ENCODE data around the gene DTD2.

DTD2 gene

GRCh38 chr14:31456841-31457664 is at the start of gene DTD2:
Gene DTD2, minus strand, starts transcription at chr14:31457506. Its CDS starts 113 bp downstream, at chr14:31457393.
- H3K27ac ChIP-seq (ENCODE audit: extremely low read depth, low read depth, low read length), result peak within 1 kb of the TSS; percentile 82
- peaks cover 9% of the 10 kb centered on the region for H3K4me1 ChIP-seq (ENCODE audit: control insufficient read depth, insufficient read depth, low read length)
- CTCF ChIA-PET, result interaction anchor here (0.7 to 2.7 kb wide), 4 partner anchors 9 to 930 kb away, joined by 3 to 9 read pairs (median 4); partner anchors contain the start of gene HEATR5A
- H3K9me3 ChIP-seq (ENCODE audit: control insufficient read depth, insufficient read depth, low read depth, low read length), result no peaks in the 10 kb centered on the region
- POLR2A ChIA-PET, result interaction anchor here (0.6 to 2.1 kb wide), 4 partner anchors 37 to 757 kb away, joined by 3 to 23 read pairs (median 4); partner anchors contain the start of gene HEATR5A
- peaks cover 5 to 10% of the 10 kb centered on the region in 2 experiments; a peak in 2 of 3 replicates for H3K36me3 ChIP-seq (ENCODE audit: control insufficient read depth in 2 of 2, insufficient read depth in 1 of 2, low read length in 2 of 2)
- peak within 1 kb of the TSS; percentile 77 for H3K4me3 ChIP-seq (ENCODE audit: low read depth, low read length)
- no peak for TF ChIP-seq ZNF112 (tag by site-specific recombination; IDR thresholded peaks at IDR 0.05)
- TF ChIP-seq ZNF704 (tag by site-specific recombination; IDR thresholded peaks at IDR 0.05), result no peak
- TF ChIP-seq ZNF513 (tag by site-specific recombination; IDR thresholded peaks at IDR 0.05), result no peak
- no peak for TF ChIP-seq SCRT1 (tag by site-specific recombination; IDR thresholded peaks at IDR 0.05; ENCODE audit: borderline replicate concordance)
- no peak for TF ChIP-seq IKZF3 (tag by site-specific recombination; IDR thresholded peaks at IDR 0.05)
- no peak for TF ChIP-seq ZNF571 (tag by site-specific recombination; IDR thresholded peaks at IDR 0.05)
- peak; percentile 75 for TF ChIP-seq ZBTB17 (tag by site-specific recombination; IDR thresholded peaks at IDR 0.05)
- TF ChIP-seq CTCF (tag by site-specific recombination; IDR thresholded peaks at IDR 0.05), result no peak; the same call in 1 of the 2 replicates
- TF ChIP-seq ZNF16 (tag by site-specific recombination; IDR thresholded peaks at IDR 0.05; ENCODE audit: low read depth), result no peak
- TF ChIP-seq ZNF146 (tag by site-specific recombination; IDR thresholded peaks at IDR 0.05), result no peak; the same call in 1 of the 2 replicates
- TF ChIP-seq ZNF311 (tag by site-specific recombination; IDR thresholded peaks at IDR 0.05; ENCODE audit: borderline replicate concordance), result no peak
- no peak for TF ChIP-seq ZNF155 (tag by site-specific recombination; IDR thresholded peaks at IDR 0.05)
- no peak for TF ChIP-seq ZNF366 (tag by site-specific recombination; conservative IDR thresholded peaks at IDR 0.05)
- no peak for TF ChIP-seq ZFP41 (tag by site-specific recombination; IDR thresholded peaks at IDR 0.05; ENCODE audit: borderline replicate concordance)
- TF ChIP-seq ZNF214 (tag by site-specific recombination; IDR thresholded peaks at IDR 0.05; ENCODE audit: borderline replicate concordance), result no peak
- TF ChIP-seq ZBTB49 (tag by site-specific recombination; IDR thresholded peaks at IDR 0.05; ENCODE audit: low read depth), result no peak
- no peak for TF ChIP-seq ZNF26 (tag by site-specific recombination; IDR thresholded peaks at IDR 0.05)
- peak; percentile 50; the same call in 1 of the 2 replicates for TF ChIP-seq ZNF394 (tag by site-specific recombination; IDR thresholded peaks at IDR 0.05; ENCODE audit: borderline replicate concordance)
- TF ChIP-seq KLF10 (tag by site-specific recombination; IDR thresholded peaks at IDR 0.05), result no peak
- no peak for TF ChIP-seq ZSCAN23 (tag by site-specific recombination; IDR thresholded peaks at IDR 0.05)
- TF ChIP-seq ZNF449 (tag by site-specific recombination; IDR thresholded peaks at IDR 0.05), result no peak; the same call in none of the 2 replicates
- TF ChIP-seq ZNF18 (tag by site-specific recombination; IDR thresholded peaks at IDR 0.05), result no peak
- no peak for TF ChIP-seq ZNF580 (tag by site-specific recombination; IDR thresholded peaks at IDR 0.05)
- TF ChIP-seq ZNF350 (tag by site-specific recombination; IDR thresholded peaks at IDR 0.05), result no peak
